Natural killer cell (primary cell): Measurements from ENCODE around the gene HTR2C. TPM values are rescaled to one million over a fixed set of nuclear protein-coding genes. Genes with fewer than 3 reads are reported as not detected.

Source experiments
- ATAC-seq, 3 donors: fragments of 150-1000 bp in 2 of 3; fragments of 200-7000 bp in 1 of 3; cut with Tn5 transposase; 1 replicate in 1 of 3; 2 replicates in 2 of 3; pipeline ENCODE4 v1.10.0; 2021; ENCODE audit warnings: mild to moderate bottlenecking in 2 of 3, moderate library complexity in 2 of 3
- DNase-seq, 2 donors: peaks; one replicate each; pipeline versions ENCODE4 v3.0.0 to v3.0.0-alpha.2; 2013 to 2021; ENCODE audit warnings: mixed read lengths in 1 of 2
- H3K27ac ChIP-seq: one replicate; pipeline ENCODE4 v1.5.1; 2013; ENCODE audit warnings: mild to moderate bottlenecking, low read length
- H3K27me3 ChIP-seq: one replicate; pipeline ENCODE4 v1.6.1; 2013; ENCODE audit warnings: low read length; ENCODE audit not compliant: control insufficient read depth, insufficient read depth
- H3K36me3 ChIP-seq: one replicate; pipeline ENCODE4 v1.6.1; 2013; ENCODE audit warnings: low read length; ENCODE audit not compliant: control insufficient read depth, insufficient read depth
- H3K4me1 ChIP-seq: one replicate; pipeline ENCODE4 v1.6.1; 2013; ENCODE audit warnings: low read length; ENCODE audit not compliant: control insufficient read depth, insufficient read depth
- H3K4me3 ChIP-seq: one replicate; pipeline ENCODE4 v1.5.1; 2013; ENCODE audit warnings: low read length
- H3K9me3 ChIP-seq: one replicate; pipeline ENCODE4 v1.6.1; 2013; ENCODE audit warnings: low read length; ENCODE audit not compliant: control insufficient read depth, insufficient read depth
- H3K27ac Mint-ChIP-seq, 2 donors: one replicate each; pipeline ENCODE4 v1.8.0; 2022; ENCODE audit warnings: mild to moderate bottlenecking in 2 of 2, mixed read lengths in 2 of 2, moderate library complexity in 1 of 2
- H3K27me3 Mint-ChIP-seq, 2 donors: one replicate each; pipeline ENCODE4 v1.8.0; 2022; ENCODE audit warnings: low read depth in 2 of 2, mixed read lengths in 2 of 2
- H3K36me3 Mint-ChIP-seq: one replicate; pipeline ENCODE4 v1.8.0; 2022; ENCODE audit warnings: mixed read lengths
- H3K4me1 Mint-ChIP-seq, 2 donors: one replicate each; pipeline ENCODE4 v1.8.0; 2022; ENCODE audit warnings: mixed read lengths in 2 of 2
- H3K4me3 Mint-ChIP-seq: one replicate; pipeline ENCODE4 v1.8.0; 2022; ENCODE audit warnings: mild to moderate bottlenecking, moderate library complexity, mixed read lengths
- H3K9me3 Mint-ChIP-seq, 2 donors: one replicate each; pipeline ENCODE4 v1.8.0; 2022; ENCODE audit warnings: mixed read lengths in 2 of 2
- WGBS: methylation state at CpG from one replicate; pipeline ENCODE4 v1.1.7; 2013; ENCODE audit warnings: missing lambda C conversion rate; ENCODE audit not compliant: insufficient coverage; 5-methylcytosine and 5-hydroxymethylcytosine counted together
- intact Hi-C: fragments of 100-400 bp; cut with micrococcal nuclease; formaldehyde crosslinking; loops from one replicate; pipeline ENCODE4 v1.14.2; 2022
- total RNA-seq, 4 donors: library from RNA; stranded (reverse); fragments of 120-200 nt in 1 of 4; gene quantifications; one replicate each; pipeline versions ENCODE4 v1.2.3 to v1.2.4, GENCODE V29; 2013 to 2022
- TF ChIP-seq, protein P1 (sequence below): fragments of 200-600 bp; IDR thresholded peaks from one replicate; pipeline ENCODE4 v1.8.0; 2022; ENCODE audit warnings: antibody characterized with exemption

Gene HTR2C
- total RNA-seq: not detected
- total RNA-seq (2013): not detected

DNA sequence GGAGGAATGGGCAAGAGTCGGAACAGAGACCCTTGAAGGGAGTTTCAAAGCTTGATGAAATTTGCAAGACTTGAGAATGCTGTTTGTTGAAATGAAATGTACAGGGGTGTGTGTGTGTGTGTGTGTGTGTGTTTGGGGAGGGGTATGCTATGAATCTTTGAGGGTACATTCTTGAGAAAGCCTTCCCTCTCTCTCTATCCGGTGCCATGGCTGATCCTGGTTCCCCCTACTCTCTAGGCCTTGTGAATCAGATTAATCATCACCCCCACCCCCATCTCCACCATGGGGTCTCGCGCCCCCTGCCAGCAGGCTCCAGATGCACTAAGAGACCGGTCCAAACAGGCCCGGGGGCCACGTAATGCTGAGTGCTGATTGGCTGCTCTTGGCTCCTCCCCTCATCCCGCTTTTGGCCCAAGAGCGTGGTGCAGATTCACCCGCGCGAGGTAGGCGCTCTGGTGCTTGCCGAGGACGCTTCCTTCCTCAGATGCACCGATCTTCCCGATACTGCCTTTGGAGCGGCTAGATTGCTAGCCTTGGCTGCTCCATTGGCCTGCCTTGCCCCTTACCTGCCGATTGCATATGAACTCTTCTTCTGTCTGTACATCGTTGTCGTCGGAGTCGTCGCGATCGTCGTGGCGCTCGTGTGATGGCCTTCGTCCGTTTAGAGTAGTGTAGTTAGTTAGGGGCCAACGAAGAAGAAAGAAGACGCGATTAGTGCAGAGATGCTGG is at the start of gene HTR2C:
Gene HTR2C, plus strand, starts transcription at position 441 of the 729 bp plus-strand sequence. CDS start 142,851 bp downstream, outside the sequence.
- Mint-ChIP-seq H3K4me1 (no peaks in the 10 kb centered on the region), H3K9me3 (no peaks in the 10 kb centered on the region), H3K27ac (no peak within 1 kb of the TSS), H3K4me3 (no peak within 1 kb of the TSS), H3K27me3 (peaks cover 18 to 56% of the 10 kb centered on the region in 2 donors), H3K36me3 (no peaks in the 10 kb centered on the region)
- Histone ChIP-seq H3K27ac (no peak within 1 kb of the TSS), H3K4me3 (no peak within 1 kb of the TSS), H3K36me3 (no peaks in the 10 kb centered on the region), H3K27me3 (no peaks in the 10 kb centered on the region), H3K4me1 (no peaks in the 10 kb centered on the region), H3K9me3 (peaks cover 3% of the 10 kb centered on the region)
- intact Hi-C loops: no loop called here
- 11% methylated on average over 34 of the region's 34 CpGs for WGBS
- TF ChIP-seq, protein P1, sequence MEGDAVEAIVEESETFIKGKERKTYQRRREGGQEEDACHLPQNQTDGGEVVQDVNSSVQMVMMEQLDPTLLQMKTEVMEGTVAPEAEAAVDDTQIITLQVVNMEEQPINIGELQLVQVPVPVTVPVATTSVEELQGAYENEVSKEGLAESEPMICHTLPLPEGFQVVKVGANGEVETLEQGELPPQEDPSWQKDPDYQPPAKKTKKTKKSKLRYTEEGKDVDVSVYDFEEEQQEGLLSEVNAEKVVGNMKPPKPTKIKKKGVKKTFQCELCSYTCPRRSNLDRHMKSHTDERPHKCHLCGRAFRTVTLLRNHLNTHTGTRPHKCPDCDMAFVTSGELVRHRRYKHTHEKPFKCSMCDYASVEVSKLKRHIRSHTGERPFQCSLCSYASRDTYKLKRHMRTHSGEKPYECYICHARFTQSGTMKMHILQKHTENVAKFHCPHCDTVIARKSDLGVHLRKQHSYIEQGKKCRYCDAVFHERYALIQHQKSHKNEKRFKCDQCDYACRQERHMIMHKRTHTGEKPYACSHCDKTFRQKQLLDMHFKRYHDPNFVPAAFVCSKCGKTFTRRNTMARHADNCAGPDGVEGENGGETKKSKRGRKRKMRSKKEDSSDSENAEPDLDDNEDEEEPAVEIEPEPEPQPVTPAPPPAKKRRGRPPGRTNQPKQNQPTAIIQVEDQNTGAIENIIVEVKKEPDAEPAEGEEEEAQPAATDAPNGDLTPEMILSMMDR: no peak
- DNase-seq: no peak
- ATAC-seq: no peak

DNA sequence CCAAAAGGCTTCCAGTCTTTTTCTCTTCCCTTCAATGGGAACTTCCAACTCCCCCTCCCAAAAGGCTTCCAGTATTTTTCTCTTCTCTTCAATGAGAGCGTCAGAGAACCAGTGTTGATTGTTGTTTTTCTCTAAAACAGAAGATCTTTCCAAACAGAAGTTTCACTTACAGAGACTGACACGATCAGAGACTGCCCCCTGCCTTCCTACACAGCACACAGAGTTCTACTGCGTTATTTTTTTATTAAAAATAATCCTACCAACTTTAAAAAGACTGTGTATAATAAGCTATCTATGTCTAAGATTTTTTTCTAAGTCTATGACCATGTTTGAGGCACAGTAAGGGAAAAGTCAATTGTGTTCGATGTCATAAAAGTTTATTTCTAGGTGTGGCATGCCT is 3.5 kb upstream of the HTR2C start:
- no peak overlapping the region for H3K4me3 ChIP-seq
- H3K4me1 Mint-ChIP-seq: no peaks in the 10 kb centered on the region
- TF ChIP-seq, protein P1: no peak
- H3K36me3 ChIP-seq: no peaks in the 10 kb centered on the region
- intact Hi-C loops: no loop called here
- no peaks in the 10 kb centered on the region for H3K9me3 Mint-ChIP-seq
- no peak for DNase-seq
- no peak overlapping the region for H3K27ac Mint-ChIP-seq
- peaks cover 3% of the 10 kb centered on the region for H3K9me3 ChIP-seq
- ATAC-seq: no peak
- WGBS: no CpG with 5 or more reads among the region's 4 CpGs
- peaks cover 18 to 51% of the 10 kb centered on the region in 2 donors for H3K27me3 Mint-ChIP-seq
- H3K36me3 Mint-ChIP-seq: no peaks in the 10 kb centered on the region
- no peaks in the 10 kb centered on the region for H3K27me3 ChIP-seq
- H3K4me1 ChIP-seq: no peaks in the 10 kb centered on the region
- H3K27ac ChIP-seq: no peak overlapping the region
- no peak overlapping the region for H3K4me3 Mint-ChIP-seq

DNA sequence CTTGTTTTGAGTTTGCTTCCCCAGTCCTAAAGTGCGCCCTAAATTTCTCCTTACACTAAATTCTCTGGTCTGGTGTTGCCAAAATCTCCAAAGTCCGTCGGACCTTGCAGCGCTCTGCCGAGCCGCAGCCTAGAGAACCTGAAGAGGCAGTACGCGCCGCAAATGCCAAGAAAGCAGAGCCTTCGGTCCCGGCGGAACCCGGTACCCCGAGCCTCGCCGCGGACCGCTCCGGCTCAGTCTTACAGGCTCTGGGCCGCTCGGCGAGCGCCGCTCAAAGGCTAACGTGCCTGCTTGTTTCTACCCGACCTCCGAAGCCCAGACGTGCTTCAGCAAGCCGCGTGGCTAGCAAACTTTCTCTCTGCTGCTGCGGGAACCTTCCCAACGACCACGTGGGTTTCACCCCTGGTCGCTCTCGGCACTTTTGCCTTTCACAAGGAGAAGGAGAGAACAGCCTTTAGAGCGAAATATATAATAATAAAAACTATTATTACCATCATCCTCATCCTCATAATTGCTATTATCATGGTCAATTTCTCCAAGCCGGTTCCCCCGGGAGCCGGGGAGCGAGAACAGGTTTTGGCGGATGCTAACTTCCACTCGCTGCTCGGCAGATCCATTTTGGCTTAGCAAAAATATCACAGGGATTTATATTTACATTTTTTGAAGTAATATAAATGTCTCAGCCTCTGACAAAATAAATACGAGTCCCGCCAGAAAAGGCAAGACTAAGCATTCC is 2.2 kb upstream of the HTR2C start:
- peaks cover 3% of the 10 kb centered on the region for H3K9me3 ChIP-seq
- H3K4me1 ChIP-seq: no peaks in the 10 kb centered on the region
- no peaks in the 10 kb centered on the region for H3K4me1 Mint-ChIP-seq
- no peak for ATAC-seq
- no peak overlapping the region for H3K27ac ChIP-seq
- H3K4me3 ChIP-seq: no peak overlapping the region
- H3K27me3 Mint-ChIP-seq: peaks cover 18 to 56% of the 10 kb centered on the region in 2 donors
- no peak overlapping the region for H3K27ac Mint-ChIP-seq
- H3K36me3 ChIP-seq: no peaks in the 10 kb centered on the region
- no peaks in the 10 kb centered on the region for H3K9me3 Mint-ChIP-seq
- H3K36me3 Mint-ChIP-seq: no peaks in the 10 kb centered on the region
- 5% methylated on average over 33 of the region's 45 CpGs for WGBS
- H3K27me3 ChIP-seq: no peaks in the 10 kb centered on the region
- H3K4me3 Mint-ChIP-seq: no peak overlapping the region
- intact Hi-C loops: no loop called here
- TF ChIP-seq, protein P1: no peak
- no peak for DNase-seq
